K562 (cell line): ENCODE measurements around the gene PRDX3. TPM values are rescaled to one million over a fixed set of nuclear protein-coding genes. Genes with fewer than 3 reads are reported as not detected.

ENCODE experiments used
- ATAC-seq: fragments of 200-7000 bp; cut with Tn5 transposase; 3 replicates; pipeline ENCODE4 v1.9.1; 2020; ENCODE audit warnings: moderate library complexity
- BruUV-seq: library from RNA; stranded (reverse); fragments of 400-500 nt; replicated peaks from 2 replicates; lab custom pipeline; 2021; lab: Mats Ljungman, UMichigan
- CTCF ChIA-PET: fragments of 300-600 bp; formaldehyde crosslinking; extraction: SDS; loops from one replicate; lab custom pipeline; 2021; ENCODE audit warnings: low intra/inter-chr PET ratio; lab: Yijun Ruan, JAX
- POLR2A ChIA-PET: fragments of 300-600, 350-650 bp; sonication (Branson Sonifier 250); formaldehyde crosslinking; extraction: SDS; loops from one replicate; lab custom pipeline; 2021; ENCODE audit warnings: antibody characterized with exemption, inconsistent platforms; lab: Yijun Ruan, JAX
- DNase-seq, 4 experiments: peaks; one replicate each; pipeline versions ENCODE4 v3.0.0 to v3.0.0-alpha.2; 2011 to 2018; ENCODE audit warnings: low spot score in 3 of 4, mixed read lengths in 3 of 4; ENCODE audit errors: extremely low read depth in 1 of 4
- FAIRE-seq: peaks from 2 replicates; lab custom pipeline; 2011; peaks lifted over from hg19 to GRCh38; lab: Jason Lieb, UNC
- H2AFZ ChIP-seq: 2 replicates; pipeline ENCODE4 v1.6.0; 2011; ENCODE audit warnings: low read depth, low read length, control low read depth, inconsistent platforms
- H3K27ac ChIP-seq: fragments of 200-600 bp; 3 replicates; pipeline ENCODE4 v1.8.0; 2011; ENCODE audit warnings: low read depth, mild to moderate bottlenecking, control low read depth, inconsistent platforms, low read length, moderate library complexity, mixed read lengths; ENCODE audit errors: extremely low read depth
- H3K27me3 ChIP-seq, 2 experiments: fragments of 300-600 bp in 1 of 2; 2 replicates in 1 of 2; 3 replicates in 1 of 2; pipeline versions ENCODE4 v1.6.0 to v1.8.0; 2011; ENCODE audit warnings: inconsistent platforms in 2 of 2, low read length in 2 of 2, mild to moderate bottlenecking in 1 of 2, mixed read lengths in 1 of 2, moderate library complexity in 1 of 2; ENCODE audit not compliant: control insufficient read depth in 2 of 2, insufficient read depth in 2 of 2
- H3K36me3 ChIP-seq: fragments of 300-600 bp; 3 replicates; pipeline ENCODE4 v1.8.0; 2011; ENCODE audit warnings: mild to moderate bottlenecking, low read length, inconsistent platforms; ENCODE audit not compliant: control insufficient read depth, insufficient read depth
- H3K4me1 ChIP-seq, 2 experiments: fragments of 200-600 bp in 1 of 2; replicated peaks in 1 of 2; 2 replicates in 1 of 2; 3 replicates in 1 of 2; pipeline versions ENCODE4 v1.5.1 to v1.8.0; 2011; ENCODE audit warnings: inconsistent platforms in 2 of 2, low read length in 2 of 2, mild to moderate bottlenecking in 1 of 2, mixed read lengths in 1 of 2, moderate library complexity in 1 of 2; ENCODE audit not compliant: control insufficient read depth in 2 of 2, insufficient read depth in 2 of 2
- H3K4me2 ChIP-seq: 2 replicates; pipeline ENCODE4 v1.6.1; 2011; ENCODE audit warnings: low read length, control low read depth, inconsistent platforms, mixed read lengths; ENCODE audit not compliant: insufficient read depth
- H3K4me3 ChIP-seq: fragments of 200-600 bp; sonication (generic), shearing (Covaris generic); 2 replicates; pipeline ENCODE4 v1.5.1; 2016; ENCODE audit warnings: control low read depth, inconsistent platforms
- H3K79me2 ChIP-seq: fragments of 200-600 bp; 3 replicates; pipeline ENCODE4 v1.8.0; 2011; ENCODE audit warnings: low read length, inconsistent platforms; ENCODE audit not compliant: control insufficient read depth, insufficient read depth
- H3K9ac ChIP-seq, 2 experiments: 2 replicates each; pipeline versions ENCODE4 v1.6.0 to v1.6.1; 2011; ENCODE audit warnings: low read depth in 2 of 2, low read length in 2 of 2, control low read depth in 1 of 2, inconsistent platforms in 1 of 2, mild to moderate bottlenecking in 1 of 2, mixed read lengths in 1 of 2; ENCODE audit not compliant: insufficient read depth in 1 of 2
- H3K9me1 ChIP-seq: one replicate; pipeline ENCODE4 v1.6.0; 2011; ENCODE audit warnings: inconsistent platforms, mild to moderate bottlenecking, low read length, moderate library complexity; ENCODE audit not compliant: control insufficient read depth, insufficient read depth
- H3K9me3 ChIP-seq: replicated peaks from 2 replicates; pipeline ENCODE4 v1.5.1; 2011; ENCODE audit warnings: low read depth, low read length, inconsistent platforms; ENCODE audit not compliant: control insufficient read depth, insufficient read depth
- H4K20me1 ChIP-seq: replicated peaks from 2 replicates; pipeline ENCODE4 v1.6.1; 2011; ENCODE audit warnings: low read length, inconsistent platforms, mixed read lengths; ENCODE audit not compliant: control insufficient read depth, insufficient read depth
- CBX2 ChIP-seq: fragments of 200-600 bp; sonication (generic); IDR thresholded peaks from one replicate; pipeline ENCODE4 v1.6.1; 2012; ENCODE audit warnings: mild to moderate bottlenecking, low read length, inconsistent platforms; ENCODE audit not compliant: insufficient read depth, poor library complexity, severe bottlenecking
- CREM ChIP-seq: IDR thresholded peaks from 2 replicates; pipeline ENCODE4 v1.6.1; 2014; ENCODE audit warnings: antibody characterized with exemption, low read depth
- DPF2 ChIP-seq: fragments of 450-650 bp; IDR thresholded peaks from 2 replicates; pipeline ENCODE4 v1.6.1; 2016
- E2F3 ChIP-seq: fragments of 250-450 bp; sonication (Bioruptor Pico); IDR thresholded peaks from 2 replicates; pipeline ENCODE4 v1.4.0; 2020; ENCODE audit warnings: mild to moderate bottlenecking
- IRF2 ChIP-seq: sonication (generic); formaldehyde crosslinking; IDR thresholded peaks from 2 replicates; pipeline ENCODE4 v1.8.1; 2022; ENCODE audit warnings: mild to moderate bottlenecking, missing genetic modification reagents
- L3MBTL2 ChIP-seq: fragments of 450-650 bp; IDR thresholded peaks from 2 replicates; pipeline ENCODE4 v1.6.1; 2016; ENCODE audit warnings: mild to moderate bottlenecking, moderate library complexity
- POU5F1 ChIP-seq: fragments of 150-350 bp; IDR thresholded peaks from 2 replicates; pipeline ENCODE4 v1.6.1; 2014; ENCODE audit warnings: borderline replicate concordance, low read length, low read depth, mild to moderate bottlenecking; ENCODE audit not compliant: partially characterized antibody
- SFPQ ChIP-seq: fragments of 200-400 bp; formaldehyde crosslinking; IDR thresholded peaks from 2 replicates; pipeline ENCODE4 v1.6.1; 2017; ENCODE audit warnings: mild to moderate bottlenecking, low read depth, low read length, moderate library complexity
- TCF3 ChIP-seq: sonication (generic); formaldehyde crosslinking; IDR thresholded peaks from 2 replicates; pipeline ENCODE4 v1.4.0; 2020; ENCODE audit warnings: mild to moderate bottlenecking, missing genetic modification reagents
- TEAD4 ChIP-seq, 2 experiments: sonication (generic) in 1 of 2; formaldehyde crosslinking in 1 of 2; IDR thresholded peaks; 2 replicates each; pipeline versions ENCODE4 v1.6.1 to v1.8.0; 2012 to 2022; ENCODE audit warnings: borderline replicate concordance in 1 of 2, inconsistent platforms in 1 of 2, low read length in 1 of 2, mild to moderate bottlenecking in 1 of 2, missing genetic modification reagents in 1 of 2
- ZNF239 ChIP-seq: fragments of 250-450 bp; sonication (Bioruptor Pico); IDR thresholded peaks from 2 replicates; pipeline ENCODE4 v1.4.0; 2020; ENCODE audit warnings: mild to moderate bottlenecking
- ZNF592 ChIP-seq: fragments of 450-650 bp; IDR thresholded peaks from 2 replicates; pipeline ENCODE4 v1.6.1; 2017; ENCODE audit warnings: antibody characterized with exemption, mild to moderate bottlenecking
- ZNF830 ChIP-seq: fragments of 250-450 bp; sonication (Bioruptor Pico); IDR thresholded peaks from 2 replicates; pipeline ENCODE4 v1.5.0; 2021; ENCODE audit warnings: mild to moderate bottlenecking
- WGBS: fragments of 100-300 bp; shearing (Covaris generic); methylation state at CpG from one replicate; pipeline ENCODE4 v1.1.6; 2016; ENCODE audit warnings: low coverage, mixed read lengths; ENCODE audit not compliant: insufficient coverage; ENCODE audit errors: missing lambda C conversion rate; 5-methylcytosine and 5-hydroxymethylcytosine counted together
- in situ Hi-C: fragments of 300-500 bp; cut with MboI; formaldehyde crosslinking; loops from 4 replicates; pipeline ENCODE4 v1.15.0; 2018; ENCODE audit warnings: inconsistent platforms, mixed read lengths
- intact Hi-C: fragments of 100-400 bp; cut with micrococcal nuclease; formaldehyde crosslinking; loops from 2 replicates; pipeline ENCODE4 v1.14.2; 2022
- polyA plus RNA-seq, 8 experiments: library from polyadenylated mRNA; depleted of rRNA in 4 of 8; stranded (reverse) in 5 of 8; unstranded in 3 of 8; fragments of >200 nt; fragmentation: Nextera tagmentation in 2 of 8; fragmentation: Illumina TruSeq in 1 of 8; extraction: Ambion mirVana in 2 of 8; extraction: Trizol in 1 of 8; gene quantifications; 2 replicates each; pipeline versions ENCODE4 v1.2.1 to v1.2.3, GENCODE V29; 2011 to 2014; ENCODE audit warnings: inconsistent platforms in 1 of 8, missing spikeins in 1 of 8
- total RNA-seq, 7 experiments: library from RNA; depleted of rRNA in 6 of 7; stranded (reverse); fragments of >200 nt in 6 of 7; fragmentation: Illumina TruSeq in 2 of 7; extraction: Trizol in 2 of 7; gene quantifications; 2 replicates each; pipeline versions ENCODE4 v1.2.1 to v1.2.3, GENCODE V29; 2011 to 2021; ENCODE audit warnings: low replicate concordance in 1 of 7

Gene PRDX3
- total and polyA plus RNA-seq, 9 of the 15 experiments (the other 6 are each of a cell fraction or from before 2014, with no cell fraction given): 122 to 994 (median 173) TPM

GRCh38 chr10:119189811-119190282, 11.2 kb upstream of the PRDX3 start:
- H4K20me1 ChIP-seq: no peaks in the 10 kb centered on the region
- ATAC-seq: peak; percentile 56
- H3K9me3 ChIP-seq: no peaks in the 10 kb centered on the region
- H3K4me1 ChIP-seq: peaks cover 0 to 20% of the 10 kb centered on the region in 2 experiments; a peak in 4 of 5 replicates
- H3K27ac ChIP-seq: peak overlapping the region; percentile 65
- peak; percentile 83 for FAIRE-seq
- H3K9ac ChIP-seq: 0 out of 4 replicates have a peak overlapping the region, but pooled peaks of 1 of the 2 experiments have one; percentile 30
- H3K79me2 ChIP-seq: no peaks in the 10 kb centered on the region
- POLR2A ChIA-PET: interaction anchor here (0.6 to 1.3 kb wide), 6 partner anchors 10 to 210 kb away, joined by 3 to 4 read pairs (median 3); partner anchors contain the start of gene PRDX3
- intact Hi-C loops (no loop called here), in situ Hi-C loops (no loop called here)
- WGBS: 3% methylated on average over 3 of the region's 3 CpGs
- DNase-seq: peak in 2 of 4 experiments; percentile 35 to 60
- no peak for TF ChIP-seq POU5F1
- TF ChIP-seq IRF2 (CRISPR knock-in tag): no peak
- TF ChIP-seq E2F3 (CRISPR knock-in tag): no peak
- 0 out of 2 replicates have a peak, but pooled peaks have one; percentile 35 for TF ChIP-seq CREM
- TF ChIP-seq DPF2: 0 out of 2 replicates have a peak, but pooled peaks have one; percentile 15
- 0 out of 2 replicates have a peak, but pooled peaks have one; percentile 24 for TF ChIP-seq TEAD4 (IDR thresholded peaks at IDR 0.05; ENCODE audit: low read length)
- no peak for TF ChIP-seq TEAD4 (CRISPR knock-in tag; IDR thresholded peaks at IDR 0.05; ENCODE audit: borderline replicate concordance)
- TF ChIP-seq CBX2: no peak
- no peak for TF ChIP-seq ZNF830 (CRISPR knock-in tag)
- peak; percentile 50; the same call in 1 of the 2 replicates for TF ChIP-seq ZNF239 (CRISPR knock-in tag)
- TF ChIP-seq SFPQ: no peak
- peak; percentile 49 for TF ChIP-seq L3MBTL2
- peak; percentile 69 for TF ChIP-seq ZNF592
- 0 out of 2 replicates have a peak, but pooled peaks have one; percentile 25 for TF ChIP-seq TCF3 (CRISPR knock-in tag)
- CTCF ChIA-PET: no interaction called here
- no TSS peak for BruUV-seq
- H3K9me1 ChIP-seq: no peaks in the 10 kb centered on the region
- H2AFZ ChIP-seq: peak overlapping the region; percentile 87
- H3K36me3 ChIP-seq: no peaks in the 10 kb centered on the region
- no peak overlapping the region for H3K4me3 ChIP-seq
- peak overlapping the region; percentile 25; the same call in 1 of the 2 replicates for H3K4me2 ChIP-seq
- no peaks in the 10 kb centered on the region for H3K27me3 ChIP-seq
